HG03565 (cell line): ENCODE measurements around the gene OTUD1.

Experiments used
- ATAC-seq: cut with Tn5 transposase; IDR thresholded peaks from one replicate; pipeline ENCODE4 v1.9.1; 2021; ENCODE audit warnings: mild to moderate bottlenecking, moderate library complexity; ENCODE audit not compliant: unreplicated experiment

Gene OTUD1

DNA sequence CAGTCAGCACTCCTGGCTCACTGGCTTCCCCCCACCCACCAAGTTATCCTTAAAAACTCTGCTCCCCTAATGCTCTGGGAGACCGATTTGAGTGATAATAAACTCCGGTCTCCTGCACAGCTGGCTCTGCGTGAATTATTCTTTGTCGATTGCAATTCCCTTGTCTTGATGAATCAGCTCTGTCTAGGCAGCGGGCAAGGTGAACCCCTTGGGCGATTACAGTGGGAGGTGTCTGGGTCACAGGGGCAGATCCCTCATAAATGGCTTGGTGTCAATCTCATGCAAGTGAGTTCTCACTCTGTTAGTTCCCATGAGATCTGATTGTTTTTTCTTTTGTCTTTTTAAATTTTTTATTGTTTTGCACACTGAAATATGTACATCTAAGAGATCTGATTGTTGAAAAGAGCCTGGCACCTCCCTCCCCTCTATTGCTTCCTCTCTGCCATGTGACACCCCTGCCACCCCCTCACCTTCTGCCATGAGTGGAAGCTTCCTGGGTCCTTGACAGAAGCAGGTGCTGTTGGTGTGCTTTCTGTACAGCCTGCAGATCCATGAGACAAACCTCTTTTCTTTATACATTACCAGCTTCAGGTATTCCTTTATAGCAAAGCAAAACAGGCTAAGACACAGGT is 20.5 kb downstream of the OTUD1 start:
- ATAC-seq: no peak

DNA sequence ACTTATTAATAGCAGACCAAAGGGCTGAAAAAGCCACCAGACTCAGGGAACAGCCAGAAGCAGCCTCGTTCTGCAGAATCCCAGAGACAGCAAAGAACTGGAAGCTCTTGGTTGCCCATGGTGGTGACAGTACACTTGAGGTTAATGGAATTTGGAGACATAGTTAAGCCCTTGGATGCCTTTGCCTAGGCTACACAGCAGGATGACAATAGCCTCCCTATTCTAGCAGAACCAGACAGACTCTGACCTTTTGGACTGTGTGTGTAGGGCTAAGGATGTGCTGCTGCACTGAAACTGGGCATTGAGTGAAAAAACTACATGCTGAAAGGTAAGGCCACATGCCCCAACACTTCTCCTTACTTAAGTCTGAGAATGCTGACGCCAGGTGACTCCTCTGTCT is 22.7 kb downstream of the OTUD1 start:
- ATAC-seq: no peak

DNA sequence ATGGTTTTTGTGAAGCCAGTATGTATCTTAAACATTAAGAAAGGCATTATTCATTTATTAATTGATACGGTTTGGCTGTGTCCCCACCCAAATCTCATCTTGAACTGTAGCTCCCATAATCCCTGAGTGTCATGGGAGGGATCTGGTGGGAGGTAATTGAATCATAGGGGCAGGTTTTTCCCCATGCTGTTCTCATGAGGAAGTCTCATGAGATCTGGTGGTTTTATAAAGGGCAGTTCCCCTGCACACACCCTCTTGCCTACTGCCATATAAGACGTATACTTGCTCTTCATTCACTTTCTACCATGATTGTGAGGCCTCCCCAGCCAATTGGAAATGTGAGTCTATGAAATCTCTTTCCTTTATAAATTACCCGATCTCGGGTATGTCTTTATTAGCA is 28.1 kb downstream of the OTUD1 start:
- ATAC-seq: no peak

DNA sequence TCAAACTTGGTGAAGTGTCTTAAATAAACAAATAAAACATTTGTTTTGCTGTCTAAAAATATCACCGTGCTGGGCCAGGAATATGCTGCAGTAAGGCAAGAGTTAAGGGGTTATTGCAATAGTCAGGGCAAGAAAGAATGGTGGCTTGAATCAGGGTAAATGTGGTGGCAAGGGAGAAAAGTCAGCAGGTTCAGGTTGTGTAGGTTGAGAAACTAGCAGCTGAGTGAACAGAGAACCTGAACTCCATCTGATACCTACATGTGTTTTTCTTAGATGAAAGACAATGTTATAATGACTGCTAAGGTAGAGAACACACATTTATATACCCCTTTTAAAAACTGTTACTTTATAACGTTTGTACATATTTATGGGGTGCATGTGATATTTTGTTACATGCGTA is 28.7 kb downstream of the OTUD1 start:
- ATAC-seq: no peak

DNA sequence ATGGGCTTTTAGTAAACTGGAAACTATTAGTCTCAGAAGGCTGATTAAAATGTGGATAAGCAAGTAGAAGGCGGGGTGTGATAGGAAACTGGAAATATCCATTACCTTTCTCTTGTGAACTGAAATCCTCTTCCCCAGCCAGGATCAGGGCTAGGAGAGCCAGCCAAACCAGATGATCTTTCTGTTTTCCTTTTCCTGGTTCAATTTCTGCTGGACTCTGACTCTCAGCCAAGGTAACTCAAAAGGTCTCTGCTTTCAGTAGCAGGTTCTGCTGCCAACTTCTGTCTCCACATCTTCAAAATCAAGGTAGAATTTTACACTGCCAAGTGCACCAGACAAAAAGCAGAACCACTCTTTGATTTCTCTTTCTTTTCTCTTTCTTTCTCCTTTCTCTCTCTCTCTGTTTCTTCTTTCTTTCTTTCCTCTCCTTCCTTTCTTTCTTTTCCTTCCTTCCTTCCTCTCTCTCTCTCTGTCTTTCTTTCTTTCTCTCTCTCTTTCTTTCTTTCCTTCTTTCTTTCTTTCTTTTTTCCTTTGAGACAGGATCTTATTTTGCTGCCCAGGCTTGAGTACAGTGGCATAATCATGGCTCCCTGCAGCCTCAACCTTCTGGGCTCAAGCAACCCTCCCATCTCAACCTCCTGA is 30.8 kb downstream of the OTUD1 start:
- no peak for ATAC-seq

DNA sequence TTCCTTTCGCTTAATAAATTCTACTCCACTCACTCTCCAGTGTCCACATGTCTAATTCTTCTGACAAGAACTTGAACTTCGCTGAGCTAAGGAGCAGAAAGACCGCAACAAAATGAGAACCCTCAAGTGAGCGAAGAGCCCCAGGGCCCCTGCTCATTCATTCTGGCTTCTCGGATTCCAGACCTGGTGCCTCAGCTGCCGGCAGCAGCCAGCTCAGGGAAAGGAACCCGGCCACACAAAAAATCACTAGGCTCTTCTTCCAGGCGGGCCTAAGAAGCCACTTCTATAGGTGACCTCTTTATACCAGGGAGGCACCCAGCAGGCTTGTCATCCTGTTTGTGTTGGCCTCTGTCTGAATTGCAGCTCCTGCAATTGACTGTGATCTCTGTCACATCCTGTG is 33.3 kb downstream of the OTUD1 start:
- no peak for ATAC-seq

DNA sequence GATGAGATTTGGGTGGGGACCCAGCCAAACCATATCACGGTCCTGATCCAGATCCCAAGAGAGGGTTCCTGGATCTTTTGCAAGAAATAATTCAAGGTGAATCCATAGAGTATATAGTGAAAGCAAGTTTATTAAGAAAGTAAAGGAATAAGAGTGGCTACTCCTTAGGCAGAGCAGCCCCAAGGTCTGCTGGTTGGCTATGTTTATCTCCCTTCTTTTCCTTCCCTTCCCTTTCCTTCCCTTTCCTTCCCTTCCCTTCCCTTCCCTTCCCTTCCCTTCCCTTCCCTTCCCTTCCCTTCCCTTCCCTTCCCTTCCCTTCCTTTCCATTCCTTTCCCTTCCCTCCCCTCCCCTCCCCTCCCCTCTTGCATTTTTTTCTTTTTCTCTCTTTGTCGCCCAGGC is 35.2 kb downstream of the OTUD1 start:
- ATAC-seq: no peak

DNA sequence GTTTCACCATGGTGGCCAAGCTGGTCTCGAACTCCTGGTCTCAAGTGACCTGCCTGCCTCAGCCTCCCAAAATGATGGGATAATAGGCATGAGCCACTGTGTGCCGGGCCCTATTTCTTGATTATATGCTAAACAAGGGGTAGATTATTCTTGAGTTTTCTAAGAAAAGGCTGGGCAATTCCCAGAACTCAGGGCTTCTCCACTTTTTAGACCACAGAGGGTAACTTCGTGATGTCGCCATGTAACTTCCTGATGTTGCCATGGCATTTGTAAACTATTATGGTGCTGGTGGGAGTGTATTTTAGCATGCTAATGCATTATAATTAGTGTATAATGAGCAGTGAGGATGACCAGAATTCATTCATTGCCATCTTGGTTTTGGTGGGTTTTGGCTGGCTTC is 35.8 kb downstream of the OTUD1 start:
- no peak for ATAC-seq

DNA sequence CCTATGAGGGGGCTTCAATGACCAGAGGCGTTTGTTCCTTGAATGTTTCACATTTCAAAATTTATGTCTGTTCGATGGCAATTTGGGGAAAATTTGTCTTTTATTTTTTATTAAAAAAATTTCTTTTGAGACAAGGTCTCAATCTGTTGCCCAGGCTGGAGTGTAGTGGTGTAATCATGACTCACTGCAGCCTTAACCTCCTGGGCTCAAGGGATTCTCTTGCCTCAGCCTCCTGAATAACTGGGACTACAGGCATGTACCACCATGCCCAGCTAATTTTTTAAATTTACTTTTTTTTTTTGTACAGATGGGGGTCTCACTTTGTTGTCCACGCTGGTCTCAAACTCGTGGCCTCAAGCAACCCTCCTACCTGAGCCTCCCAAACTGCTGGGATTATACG is 39.7 kb downstream of the OTUD1 start:
- ATAC-seq: no peak

DNA sequence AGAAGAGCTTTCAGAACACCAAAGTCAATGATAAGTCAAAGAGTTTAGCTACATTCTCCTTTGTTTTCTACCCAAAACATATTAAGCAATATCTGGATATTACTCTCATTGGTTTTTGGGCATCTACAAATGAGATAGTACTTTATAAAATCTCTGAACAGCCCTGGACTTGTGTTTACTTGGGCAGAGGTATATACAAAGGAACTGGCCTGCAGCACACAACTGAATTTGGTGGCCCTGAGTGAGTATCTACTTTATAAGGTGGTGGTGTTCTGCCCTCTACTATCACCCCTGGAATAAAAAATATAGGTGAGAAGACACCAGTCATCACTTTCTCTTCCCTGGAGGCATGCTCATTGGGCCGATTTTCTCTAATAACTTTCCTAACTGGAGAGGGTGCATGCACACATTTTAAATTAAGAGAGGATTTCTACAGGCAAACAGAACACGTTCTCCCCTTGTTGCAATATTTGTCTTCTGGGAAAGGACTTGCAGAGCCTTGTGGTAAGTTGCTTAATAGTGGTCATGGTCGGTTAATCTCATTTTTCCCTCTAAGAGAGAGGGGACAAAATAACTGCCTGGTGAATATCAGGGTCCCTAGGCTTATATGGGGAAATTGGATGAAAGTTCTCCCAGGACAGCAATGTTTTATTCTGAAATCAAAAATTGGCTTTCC is 41.1 kb downstream of the OTUD1 start:
- no peak for ATAC-seq

DNA sequence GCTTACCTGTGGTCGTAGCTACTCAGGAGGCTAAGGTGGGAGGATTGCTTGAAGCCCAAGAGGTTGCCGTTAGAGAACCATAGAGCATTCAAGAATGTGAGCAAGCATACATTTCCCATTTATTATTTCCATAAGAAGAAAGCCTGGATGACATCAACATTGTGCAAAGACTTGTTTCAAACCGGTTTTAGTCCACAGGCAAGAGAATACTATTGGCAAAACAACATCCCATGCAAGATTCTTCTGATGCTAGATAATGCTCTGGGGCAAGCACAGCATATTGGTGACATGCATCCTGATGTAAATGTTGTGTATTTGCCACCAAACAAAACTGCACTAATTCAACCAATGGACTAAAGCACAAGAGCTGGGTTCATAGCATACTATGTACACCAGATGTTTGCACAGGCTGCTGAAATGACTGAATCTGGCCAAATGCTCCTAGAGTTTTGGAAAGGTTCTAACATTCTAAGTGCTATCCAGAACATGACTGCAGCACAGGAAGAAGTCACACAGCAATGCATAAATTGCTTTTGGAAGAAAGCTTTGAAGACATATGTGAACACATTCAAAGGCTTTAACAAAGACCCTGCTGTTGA is 42.6 kb downstream of the OTUD1 start:
- ATAC-seq: no peak

DNA sequence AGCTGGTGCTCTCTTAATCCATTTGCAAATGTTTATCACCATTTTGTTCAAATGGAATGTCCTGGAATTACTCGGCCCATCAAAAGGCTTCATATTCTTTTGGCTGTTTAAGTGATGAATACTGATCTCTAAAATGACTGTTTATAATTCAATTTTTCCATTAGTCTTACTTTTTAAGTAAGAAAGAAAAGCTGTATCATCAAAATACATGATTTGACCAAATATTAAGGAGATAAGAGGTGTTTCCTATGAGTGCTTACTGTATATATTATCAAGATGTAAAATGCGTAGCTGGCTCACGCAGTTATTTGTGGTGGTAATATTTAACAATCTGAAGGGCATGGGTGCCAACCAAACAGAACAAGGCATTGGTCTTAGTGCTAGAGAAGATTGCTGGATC is 51.2 kb downstream of the OTUD1 start:
- no peak for ATAC-seq
